Fibroblast of lung (primary cell): ENCODE measurements around the gene MRC2.

Source experiments
- EZH2 ChIP-seq: IDR thresholded peaks from 2 replicates; pipeline ENCODE4 v1.5.1; 2012; ENCODE audit warnings: low read length, control low read depth, mild to moderate bottlenecking; ENCODE audit errors: missing control alignments
- TF ChIP-seq, protein P1 (sequence below), 2 donors: IDR thresholded peaks in 1 of 2; conservative IDR thresholded peaks in 1 of 2; 1 replicate in 1 of 2; 2 replicates in 1 of 2; pipeline ENCODE4 v1.5.1; 2011 to 2012; ENCODE audit warnings: low read length in 2 of 2, control low read depth in 1 of 2, inconsistent platforms in 1 of 2, low read depth in 1 of 2, mild to moderate bottlenecking in 1 of 2

- TF ChIP-seq, protein P1, sequence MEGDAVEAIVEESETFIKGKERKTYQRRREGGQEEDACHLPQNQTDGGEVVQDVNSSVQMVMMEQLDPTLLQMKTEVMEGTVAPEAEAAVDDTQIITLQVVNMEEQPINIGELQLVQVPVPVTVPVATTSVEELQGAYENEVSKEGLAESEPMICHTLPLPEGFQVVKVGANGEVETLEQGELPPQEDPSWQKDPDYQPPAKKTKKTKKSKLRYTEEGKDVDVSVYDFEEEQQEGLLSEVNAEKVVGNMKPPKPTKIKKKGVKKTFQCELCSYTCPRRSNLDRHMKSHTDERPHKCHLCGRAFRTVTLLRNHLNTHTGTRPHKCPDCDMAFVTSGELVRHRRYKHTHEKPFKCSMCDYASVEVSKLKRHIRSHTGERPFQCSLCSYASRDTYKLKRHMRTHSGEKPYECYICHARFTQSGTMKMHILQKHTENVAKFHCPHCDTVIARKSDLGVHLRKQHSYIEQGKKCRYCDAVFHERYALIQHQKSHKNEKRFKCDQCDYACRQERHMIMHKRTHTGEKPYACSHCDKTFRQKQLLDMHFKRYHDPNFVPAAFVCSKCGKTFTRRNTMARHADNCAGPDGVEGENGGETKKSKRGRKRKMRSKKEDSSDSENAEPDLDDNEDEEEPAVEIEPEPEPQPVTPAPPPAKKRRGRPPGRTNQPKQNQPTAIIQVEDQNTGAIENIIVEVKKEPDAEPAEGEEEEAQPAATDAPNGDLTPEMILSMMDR (conservative IDR thresholded peaks at IDR 0.05 in 1 of 2, IDR thresholded peaks at IDR 0.05 in 1 of 2; ENCODE audit: low read depth in 1 of 2, low read length in 2 of 2) = no peak
- TF ChIP-seq EZH2 = no peak
Measured at GRCh38 chr17:62592341-62593099, 35.0 kb upstream of the MRC2 start.
